ENCODE results near the gene PAX4.

The PAX4 gene

GRCh38 chr7:127618042-127618441 lies at the start of gene PAX4:
Gene PAX4 (minus strand): TSS chr7:127618142. CDS start chr7:127615928, 2,214 bp downstream.
- no peak for DNase-seq

- DNase-seq = no peak
Measured at GRCh38 chr7:127667017-127667670, 49.2 kb upstream of the PAX4 start.

GRCh38 chr7:127666602-127667001 lies 48.7 kb upstream of the PAX4 start:
- DNase-seq = no peak

- DNase-seq = no peak
Measured at GRCh38 chr7:127665922-127666321, 48.0 kb upstream of the PAX4 start.

GRCh38 chr7:127658970-127659630 lies 41.2 kb upstream of the PAX4 start:
- no peak for DNase-seq

GRCh38 chr7:127657500-127657899 lies 39.6 kb upstream of the PAX4 start:
- no peak for DNase-seq

GRCh38 chr7:127655720-127656119 lies 37.8 kb upstream of the PAX4 start:
- DNase-seq = no peak

- DNase-seq = no peak
Measured at GRCh38 chr7:127654404-127655394, 36.8 kb upstream of the PAX4 start.

GRCh38 chr7:127653396-127653795 lies 35.5 kb upstream of the PAX4 start:
- DNase-seq = no peak

- DNase-seq = no peak
Measured at GRCh38 chr7:127652333-127653248, 34.6 kb upstream of the PAX4 start.

GRCh38 chr7:127651556-127652332 lies 33.8 kb upstream of the PAX4 start, which contains the start of gene SND1:
Gene SND1 (plus strand): TSS chr7:127652194. CDS start chr7:127652374, 180 bp downstream.
- DNase-seq = peak; percentile 100

GRCh38 chr7:127650847-127651555 lies 33.1 kb upstream of the PAX4 start:
- peak; percentile 66 for DNase-seq

GRCh38 chr7:127648986-127649385 lies 31.0 kb upstream of the PAX4 start:
- no peak for DNase-seq

- DNase-seq = no peak
Measured at GRCh38 chr7:127647636-127648035, 29.7 kb upstream of the PAX4 start.

- DNase-seq = no peak
Measured at GRCh38 chr7:127644484-127644883, 26.5 kb upstream of the PAX4 start.

- no peak for DNase-seq
Measured at GRCh38 chr7:127638197-127638596, 20.3 kb upstream of the PAX4 start.

- no peak for DNase-seq
Measured at GRCh38 chr7:127635659-127636285, 17.8 kb upstream of the PAX4 start.

GRCh38 chr7:127632276-127632910 lies 14.5 kb upstream of the PAX4 start:
- DNase-seq = no peak

- peak; percentile 9 for DNase-seq
Measured at GRCh38 chr7:127629268-127629854, 11.4 kb upstream of the PAX4 start.

Data from NCI-H1092 (cell line).